HG03103 (cell line): ENCODE measurements around the gene HM13.
"Not testable (repeated sequence)": the region's sequence is repeated elsewhere in the genome, so short reads cannot be mapped to it uniquely, and the experiment has no call there.

Source experiments
- ATAC-seq: cut with Tn5 transposase; IDR thresholded peaks from one replicate; pipeline ENCODE4 v1.9.1; 2021; ENCODE audit warnings: low read depth; ENCODE audit not compliant: unreplicated experiment

Gene HM13

DNA sequence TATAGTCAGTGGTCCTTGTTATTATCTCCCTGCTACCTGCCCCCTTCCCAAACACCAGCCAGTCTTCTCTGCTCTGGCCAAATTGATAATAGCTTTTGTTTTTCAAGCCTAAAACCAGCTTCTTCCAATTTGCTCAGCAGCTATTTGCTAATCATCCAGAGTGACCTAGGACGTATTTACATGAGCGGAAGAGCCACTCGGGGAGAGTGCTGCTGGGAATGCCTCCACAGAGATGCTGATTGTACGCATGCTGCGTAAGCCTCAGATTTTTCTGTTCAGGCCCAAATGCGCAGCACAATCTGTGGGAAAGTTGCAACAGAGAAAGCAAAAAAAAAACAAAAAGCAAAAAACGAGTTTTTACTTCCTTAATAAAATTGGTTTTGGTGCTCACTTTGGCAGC, 66.5 kb downstream of the HM13 start:
- no peak for ATAC-seq

DNA sequence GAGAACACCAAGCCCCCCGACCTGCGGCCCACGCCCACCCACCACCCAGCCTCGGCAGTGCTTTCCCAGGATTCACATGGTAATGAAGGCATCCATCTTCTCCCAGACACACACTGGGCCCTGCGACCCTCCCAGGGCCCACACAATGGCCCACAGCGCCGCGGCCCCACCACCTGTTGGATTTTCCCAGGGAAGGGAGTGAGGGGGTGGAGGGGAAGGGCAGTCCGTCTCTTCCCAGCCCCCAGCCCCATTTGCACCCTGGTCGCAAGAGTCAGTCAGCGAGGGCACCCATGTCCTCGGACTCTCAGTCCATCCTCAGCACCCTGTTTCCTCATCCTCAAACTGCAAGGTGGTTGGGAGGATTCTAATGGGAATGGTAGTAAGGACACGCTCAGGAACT, 67.1 kb downstream of the HM13 start:
- ATAC-seq, result no peak

DNA sequence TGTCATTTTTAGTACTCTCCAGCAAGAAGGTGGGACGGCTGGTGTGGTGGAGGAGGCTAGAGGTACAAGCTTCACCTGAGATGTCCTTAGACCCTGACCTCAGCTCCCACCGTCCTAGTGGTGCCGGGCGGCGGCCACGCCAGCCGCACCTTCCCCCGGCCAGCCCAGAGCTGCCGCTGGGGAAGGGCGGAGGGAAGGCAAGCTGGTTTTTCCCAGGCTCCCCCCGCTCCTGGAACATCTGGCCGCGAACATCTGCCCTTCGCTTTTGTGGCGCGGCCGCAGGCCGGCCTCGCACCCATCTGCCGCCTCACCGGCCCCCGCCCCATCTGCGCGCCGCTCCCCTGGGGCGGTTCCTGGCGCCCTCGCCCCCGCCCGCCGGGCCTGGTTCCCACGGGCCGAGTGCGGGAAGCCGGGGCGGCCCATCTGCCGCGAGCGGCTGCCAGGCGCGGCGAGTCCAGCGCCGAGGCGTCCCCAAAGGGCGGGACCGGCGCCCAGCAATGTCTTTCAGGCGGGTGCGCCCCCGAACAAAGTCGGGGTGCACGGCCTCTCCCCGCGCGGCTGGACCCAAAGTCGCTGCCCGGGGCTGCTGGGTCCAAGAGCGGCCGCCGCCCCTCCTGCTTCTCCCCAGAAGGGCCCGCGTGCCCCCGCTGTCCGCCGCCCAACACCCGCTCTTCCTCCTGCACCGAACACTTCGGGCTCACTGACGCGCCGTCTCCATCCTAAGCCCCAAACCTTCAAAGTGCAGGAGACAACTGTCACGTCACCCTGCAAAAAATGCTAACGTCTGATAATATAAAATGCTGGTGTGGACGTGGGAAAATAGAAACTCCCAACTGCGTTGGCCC, 73.5 kb downstream of the HM13 start:
- ATAC-seq, result no peak

DNA sequence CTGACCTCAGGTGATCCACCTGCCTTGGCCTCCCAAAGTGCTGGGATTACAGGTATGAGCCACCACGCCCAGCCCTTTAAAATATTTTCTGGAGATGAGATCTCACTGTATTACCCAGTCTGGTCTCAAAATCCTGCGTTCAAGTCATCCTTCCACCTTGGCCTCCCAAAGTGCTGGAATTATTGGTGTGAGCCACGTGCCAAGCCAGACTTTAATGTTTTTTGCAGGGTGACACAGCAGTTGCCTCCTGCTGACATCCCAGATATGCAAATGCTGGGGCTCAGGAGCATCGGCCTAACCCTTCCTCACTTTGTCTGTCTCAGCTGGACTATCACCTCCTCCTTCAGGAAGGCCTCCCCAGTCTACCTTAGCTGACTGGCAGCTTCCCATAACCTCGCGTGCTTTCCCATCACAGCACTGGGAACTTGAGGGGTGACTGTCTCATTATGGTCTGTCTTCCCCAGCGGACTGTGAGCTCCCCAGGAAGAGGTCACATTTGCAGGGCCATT, 76.5 kb downstream of the HM13 start:
- ATAC-seq, result no peak

DNA sequence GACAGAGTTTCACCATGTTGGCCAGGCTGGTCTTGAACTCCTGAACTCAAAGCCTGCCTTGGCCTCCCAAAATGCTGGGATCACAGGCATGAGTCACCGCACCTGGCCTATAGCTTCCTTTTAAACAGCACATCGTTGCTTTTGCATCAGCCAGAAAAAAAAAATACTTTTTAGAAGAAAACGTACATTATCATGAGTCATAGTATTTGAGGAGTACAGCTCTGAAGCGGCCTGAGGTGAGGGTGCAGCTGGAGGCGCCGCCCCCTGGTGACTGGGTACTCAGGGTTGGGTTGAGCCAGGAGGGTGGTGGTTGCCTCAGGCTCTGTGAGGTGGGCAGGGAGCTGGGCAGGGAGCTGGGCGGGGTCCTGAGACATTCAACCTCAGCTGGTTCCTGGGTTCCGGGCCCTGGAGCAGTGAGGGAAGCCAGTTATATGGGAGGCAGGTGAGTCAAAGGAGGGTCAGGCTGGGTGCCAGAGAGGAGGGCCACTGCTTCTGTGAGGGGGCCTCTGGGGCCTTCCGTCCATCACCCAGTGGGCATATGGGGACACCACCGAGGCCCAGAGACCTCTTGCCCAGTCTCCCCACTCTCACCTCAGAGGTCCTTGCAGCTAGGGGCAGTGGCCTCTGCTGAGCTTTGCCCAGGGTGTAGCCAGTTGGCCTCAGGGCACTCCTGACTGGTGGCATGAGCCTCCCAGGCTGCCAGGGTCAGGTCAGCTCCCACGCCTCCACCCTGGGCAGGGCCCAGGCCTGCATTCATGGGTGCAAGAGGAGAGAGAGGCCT, 79.2 kb downstream of the HM13 start:
- ATAC-seq, result no peak

DNA sequence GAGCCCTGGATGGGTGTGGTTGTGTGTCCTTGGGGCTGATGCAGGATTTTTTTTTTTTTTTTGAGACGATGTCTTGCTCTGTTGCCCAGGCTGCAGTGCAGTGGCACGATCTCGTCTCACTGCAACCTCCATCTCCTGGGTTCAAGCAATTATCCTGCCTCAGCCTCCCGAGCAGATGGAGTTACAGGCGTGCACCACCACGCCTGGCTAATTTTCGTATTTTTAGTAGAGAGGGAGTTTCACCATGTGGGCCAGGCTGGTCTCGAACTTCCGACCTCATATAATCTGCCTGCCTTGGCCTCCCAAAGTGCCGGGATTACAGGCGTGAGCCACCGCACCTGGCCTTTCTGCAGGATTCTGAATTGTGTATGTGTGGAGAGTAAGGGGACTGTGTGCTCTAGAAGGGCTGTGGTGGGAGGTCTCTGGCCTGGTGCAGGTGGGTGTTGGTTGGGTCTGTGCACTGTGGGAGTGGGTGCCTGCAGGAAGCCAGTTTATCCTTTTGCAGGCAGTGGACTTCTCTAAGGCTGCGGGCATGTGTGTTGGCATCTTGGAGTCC, 79.8 kb downstream of the HM13 start:
- no peak for ATAC-seq

DNA sequence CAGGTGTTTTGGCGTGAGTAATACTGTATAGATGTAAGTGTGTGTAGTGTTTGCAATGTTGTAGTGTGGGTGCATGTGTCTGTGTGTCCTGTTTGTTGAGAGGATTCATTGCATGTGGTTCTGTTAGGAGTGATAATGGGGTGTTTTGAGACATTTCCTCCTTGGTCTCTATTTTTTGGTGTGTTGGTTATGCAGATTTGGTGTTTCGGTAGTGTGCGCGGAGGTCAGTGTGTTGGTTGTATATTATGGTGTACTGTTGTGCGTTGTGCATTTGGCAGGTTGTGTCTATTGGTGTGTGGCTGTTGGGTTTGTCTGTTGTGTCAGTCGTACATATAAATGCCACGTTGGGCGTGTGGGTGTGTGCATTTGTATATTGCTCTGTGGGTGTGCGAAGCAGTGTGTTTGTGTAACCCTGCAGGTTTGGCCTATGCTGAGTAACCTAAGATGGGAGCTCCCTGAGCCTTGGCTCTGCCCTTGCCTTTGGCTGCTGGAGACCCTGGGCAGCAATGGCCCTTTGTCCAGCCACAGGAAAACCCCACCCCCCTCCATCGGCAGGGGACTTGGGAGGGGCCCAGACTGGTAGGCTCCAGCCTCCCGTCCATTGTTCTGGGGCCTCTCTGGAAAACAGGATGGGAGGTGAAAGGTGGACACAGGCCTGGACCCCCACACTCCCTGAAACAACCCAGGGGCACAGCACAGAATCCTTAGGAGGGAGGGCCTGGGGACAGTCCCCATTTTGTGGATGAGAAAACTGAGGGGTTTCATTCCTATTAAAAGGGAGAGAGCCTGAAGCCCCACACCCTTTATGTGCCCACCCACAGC, 80.5 kb downstream of the HM13 start:
- no peak for ATAC-seq

DNA sequence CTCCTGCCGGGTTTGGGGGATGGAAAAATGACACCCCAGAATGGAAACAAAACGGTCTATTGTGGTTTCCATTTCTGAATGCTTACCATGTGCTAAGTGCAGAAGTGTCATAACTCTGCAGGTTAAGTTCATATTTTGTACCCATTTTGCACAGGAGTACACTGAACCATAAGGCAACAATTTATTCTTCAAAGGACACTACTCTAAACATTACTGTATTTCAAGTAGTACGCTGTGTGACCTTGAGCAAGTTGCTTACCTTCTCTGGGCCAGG, 81.1 kb downstream of the HM13 start:
- ATAC-seq, result no peak

DNA sequence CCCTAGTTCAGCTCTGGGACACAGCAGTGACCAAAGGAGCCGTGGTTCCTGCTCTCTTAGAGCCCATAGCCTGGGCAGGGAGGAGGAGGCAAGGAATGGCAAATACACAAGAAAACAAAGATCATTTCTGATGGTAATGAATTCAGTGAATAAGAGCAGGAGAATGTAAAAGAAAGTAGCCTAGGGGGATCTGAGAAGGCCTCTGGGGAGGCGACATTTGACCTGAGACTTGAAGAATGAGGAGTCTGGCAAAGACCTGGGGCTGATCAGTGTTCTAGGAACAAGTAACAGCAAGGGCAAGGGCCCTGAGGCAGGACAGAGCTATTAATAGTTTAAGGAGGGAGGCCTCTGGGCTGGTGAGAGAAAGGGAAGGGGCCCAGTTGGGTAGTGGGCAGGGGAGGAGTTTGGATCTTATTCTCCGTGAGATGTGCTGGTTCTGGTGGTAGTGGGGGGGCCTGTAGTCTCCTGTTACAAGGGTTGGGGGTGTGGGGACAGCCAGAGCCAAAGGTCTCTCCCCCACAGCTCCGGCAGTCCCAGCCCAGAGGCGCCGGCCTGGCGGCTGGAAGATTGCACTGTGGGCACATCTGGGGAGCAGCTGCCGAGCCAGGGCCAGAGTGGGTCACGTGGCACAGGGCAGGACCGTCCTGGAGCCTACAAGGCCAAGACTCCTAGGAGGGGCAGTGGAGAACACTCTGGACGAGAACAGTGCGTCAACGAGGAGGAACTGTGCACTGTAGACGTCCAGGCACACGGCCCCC, 81.6 kb downstream of the HM13 start:
- ATAC-seq, result no peak

DNA sequence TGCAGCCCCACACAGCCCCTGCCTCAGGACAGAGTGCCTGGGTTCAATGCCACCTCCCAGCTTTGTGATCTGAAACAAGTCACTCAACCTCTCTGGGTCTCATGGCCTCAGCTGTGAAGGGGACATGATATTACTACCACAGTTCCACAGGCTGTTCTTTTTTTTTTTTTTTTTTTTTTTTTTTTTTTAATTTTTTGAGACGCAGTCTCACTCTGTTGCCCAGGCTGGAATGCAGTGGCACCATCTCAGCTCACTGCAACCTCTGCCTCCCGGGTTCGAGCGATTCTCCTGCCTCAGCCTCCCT, 82.1 kb downstream of the HM13 start:
- ATAC-seq, result not testable (repeated sequence)

DNA sequence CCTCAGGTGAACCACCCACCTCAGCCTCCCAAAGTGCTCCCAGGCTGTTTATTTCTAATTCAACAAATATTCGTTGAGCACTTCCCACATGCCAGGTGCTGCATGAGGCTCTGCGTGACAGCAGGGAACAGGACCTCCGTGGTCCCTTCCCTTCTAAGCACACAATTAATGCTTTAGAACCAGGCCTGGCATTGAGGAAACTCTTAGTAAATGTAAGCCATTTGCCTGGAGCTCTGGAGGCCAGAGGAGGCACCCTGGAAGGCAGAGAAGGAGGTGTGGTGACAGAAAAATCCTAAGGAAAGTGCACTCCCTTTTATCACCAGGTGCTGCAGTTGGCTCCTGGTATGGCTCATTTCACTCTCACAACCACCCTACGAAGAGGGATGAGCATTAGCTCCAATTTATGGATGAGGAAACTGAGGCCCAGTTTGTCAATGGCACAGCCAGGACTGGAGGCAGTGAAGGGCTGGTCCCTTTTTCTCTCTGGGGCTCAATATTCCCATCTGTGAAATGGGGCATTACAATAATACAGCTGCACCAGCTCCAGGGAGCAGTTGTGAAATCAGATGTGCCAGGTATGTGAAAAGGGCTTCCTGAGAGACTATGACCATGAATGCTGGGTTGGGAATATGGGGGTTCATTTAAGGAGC, 82.7 kb downstream of the HM13 start:
- no peak for ATAC-seq

DNA sequence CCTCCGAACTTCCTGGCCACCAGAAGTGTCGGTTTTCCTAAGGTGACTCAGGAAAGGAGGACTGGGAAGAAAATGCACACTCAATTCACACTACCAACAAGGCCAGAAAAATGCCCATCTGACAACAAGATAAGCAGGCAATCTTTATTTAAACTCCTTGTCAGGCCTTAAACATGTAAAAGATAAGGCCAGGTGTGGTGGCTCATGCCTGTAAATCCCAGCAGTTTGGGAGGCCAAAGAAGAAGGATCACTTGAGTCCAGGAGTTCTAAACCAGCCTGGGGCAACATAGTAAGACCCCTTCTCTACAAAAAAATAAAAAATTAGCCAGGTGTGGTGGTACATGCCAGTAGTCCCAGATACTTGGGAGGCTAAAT, 83.2 kb downstream of the HM13 start:
- no peak for ATAC-seq

DNA sequence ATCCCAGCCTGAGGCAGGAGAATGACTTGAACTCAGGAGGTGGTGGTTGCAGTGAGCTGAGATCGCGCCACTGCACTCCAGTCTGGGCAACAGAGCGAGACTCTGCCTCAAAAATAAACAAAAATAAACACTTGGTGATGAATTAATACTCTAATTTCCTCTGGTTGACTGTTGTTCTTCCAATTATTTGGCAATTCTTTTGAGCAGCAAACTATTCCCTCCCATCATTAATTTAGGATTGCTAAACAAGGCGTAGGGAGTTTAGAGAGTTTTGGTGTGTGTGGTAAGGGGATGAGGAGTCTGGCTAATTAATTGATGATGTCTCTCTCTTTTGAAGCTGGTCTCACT, 88.2 kb downstream of the HM13 start:
- ATAC-seq, result no peak

DNA sequence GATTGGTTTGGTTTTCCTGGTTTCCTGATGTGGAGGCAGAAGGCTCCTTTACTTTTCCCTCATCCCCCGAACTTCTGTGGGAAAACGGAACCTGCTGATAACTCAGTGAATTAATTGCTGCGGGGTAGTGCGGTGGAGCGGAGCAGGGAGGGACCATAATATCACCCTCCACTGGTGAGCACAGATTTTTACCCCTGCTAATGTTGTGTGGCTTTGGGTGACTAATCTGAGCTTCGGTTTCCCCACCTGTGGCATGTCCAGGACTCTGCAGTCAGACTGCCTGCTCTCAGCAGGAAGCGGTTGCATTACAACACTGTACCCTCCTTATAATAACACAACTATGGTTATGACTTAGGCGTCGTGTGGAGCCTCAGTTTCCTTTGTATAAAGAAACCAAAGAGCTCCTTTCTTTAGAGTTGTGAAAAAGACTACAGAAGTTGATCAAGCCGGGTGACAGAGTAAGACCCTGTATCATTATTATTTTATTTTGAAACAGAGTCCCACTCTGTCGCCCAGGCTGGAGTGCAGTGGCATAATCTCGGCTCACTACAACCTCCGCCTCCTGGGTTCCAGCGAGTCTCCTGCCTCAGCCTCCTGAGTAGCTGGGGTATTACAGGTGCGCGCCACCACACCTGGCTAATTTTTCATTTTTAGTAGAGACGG, 88.7 kb downstream of the HM13 start:
- peak; percentile 61 for ATAC-seq

DNA sequence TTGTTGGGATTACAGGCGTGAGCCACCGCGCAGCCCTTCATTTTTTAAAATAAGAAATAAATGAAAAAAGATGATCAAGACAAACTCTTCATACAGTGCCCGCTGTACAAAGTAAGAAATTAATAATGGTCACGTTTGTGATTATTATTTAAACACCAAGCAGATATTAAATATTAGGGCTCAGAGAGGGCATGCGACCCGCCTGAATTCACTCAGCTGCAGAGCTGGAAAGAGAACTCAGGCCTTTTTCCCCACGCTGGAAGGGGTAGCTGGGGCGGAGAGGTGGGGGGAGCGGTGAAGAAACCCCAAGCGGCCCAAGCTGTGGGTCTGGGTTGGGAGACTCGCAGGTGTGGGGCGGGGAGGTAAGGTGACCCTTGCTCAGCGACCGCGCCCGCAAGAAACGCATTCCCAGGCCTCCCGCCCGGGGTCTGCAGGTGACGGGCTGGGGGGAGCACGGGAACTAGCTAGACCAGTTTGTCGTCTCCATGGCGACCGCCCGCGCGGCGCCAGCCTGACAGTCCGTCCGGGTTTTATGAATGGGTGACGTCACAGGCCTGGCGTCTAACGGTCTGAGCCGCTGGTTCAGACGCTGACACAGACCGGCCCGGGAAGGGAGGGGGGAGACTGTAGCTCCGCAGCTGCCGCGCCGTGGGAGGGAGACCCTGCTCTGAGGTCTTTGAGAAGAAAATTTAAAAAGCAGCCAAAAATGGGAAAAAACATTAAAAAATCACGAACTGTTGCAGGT, 89.8 kb downstream of the HM13 start:
- ATAC-seq, result no peak

DNA sequence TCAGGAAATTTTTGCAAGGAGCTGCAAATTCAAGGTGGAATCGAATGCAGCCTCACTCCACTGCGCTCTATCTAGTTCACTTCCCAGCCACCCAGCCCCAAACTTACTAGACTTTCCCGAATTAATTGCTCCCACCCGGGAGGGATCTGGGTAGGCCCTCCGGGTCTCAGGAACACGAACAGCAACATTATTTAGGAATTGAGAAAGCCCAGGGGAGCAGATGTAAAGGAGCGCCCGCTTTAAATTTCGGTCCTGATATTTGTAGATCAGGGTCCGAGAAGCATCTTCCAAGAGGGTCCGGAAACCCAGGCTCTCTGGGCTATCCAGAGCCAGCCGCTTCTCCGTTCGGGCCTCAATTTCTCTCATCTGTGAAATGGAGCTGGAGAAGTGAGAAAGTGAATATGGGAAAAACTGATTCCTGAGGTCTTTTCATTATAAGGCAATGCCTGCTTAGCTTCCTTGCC, 90.4 kb downstream of the HM13 start:
- ATAC-seq, result no peak

DNA sequence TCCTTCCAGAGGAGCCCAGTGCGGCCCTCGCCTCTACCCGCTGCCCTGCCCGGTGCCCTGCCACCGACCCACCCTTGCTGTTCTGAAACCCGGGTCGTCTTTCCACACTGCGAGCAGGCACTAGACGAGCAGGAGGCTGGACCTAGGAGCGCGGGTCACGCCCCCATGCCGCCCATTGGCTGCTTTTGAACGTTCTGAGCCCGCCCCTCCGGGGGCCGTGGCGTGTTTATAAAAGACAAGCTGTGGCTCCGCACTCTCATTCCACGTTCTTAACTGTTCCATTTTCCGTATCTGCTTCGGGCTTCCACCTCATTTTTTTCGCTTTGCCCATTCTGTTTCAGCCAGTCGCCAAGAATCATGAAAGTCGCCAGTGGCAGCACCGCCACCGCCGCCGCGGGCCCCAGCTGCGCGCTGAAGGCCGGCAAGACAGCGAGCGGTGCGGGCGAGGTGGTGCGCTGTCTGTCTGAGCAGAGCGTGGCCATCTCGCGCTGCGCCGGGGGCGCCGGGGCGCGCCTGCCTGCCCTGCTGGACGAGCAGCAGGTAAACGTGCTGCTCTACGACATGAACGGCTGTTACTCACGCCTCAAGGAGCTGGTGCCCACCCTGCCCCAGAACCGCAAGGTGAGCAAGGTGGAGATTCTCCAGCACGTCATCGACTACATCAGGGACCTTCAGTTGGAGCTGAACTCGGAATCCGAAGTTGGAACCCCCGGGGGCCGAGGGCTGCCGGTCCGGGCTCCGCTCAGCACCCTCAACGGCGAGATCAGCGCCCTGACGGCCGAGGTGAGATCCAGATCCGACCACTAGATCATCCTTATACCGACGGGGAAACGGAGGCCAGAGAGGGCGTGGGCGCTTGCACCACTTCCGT, 91.0 kb downstream of the HM13 start, which contains the start of gene ID1:
ID1 (plus strand) TSS at position 259 of the 871 bp plus-strand sequence; CDS start at position 358, 99 bp downstream.
- ATAC-seq, result peak; percentile 81
